Activated T-cell treated with anti-CD3 and anti-CD28 coated beads for 48 hours (primary cell): ENCODE measurements around the gene FBXO11.

ENCODE experiments used
- DNase-seq: peaks from one replicate; pipeline ENCODE4 v3.0.0-alpha.2; 2020; ENCODE audit warnings: low read depth

Gene FBXO11

DNA sequence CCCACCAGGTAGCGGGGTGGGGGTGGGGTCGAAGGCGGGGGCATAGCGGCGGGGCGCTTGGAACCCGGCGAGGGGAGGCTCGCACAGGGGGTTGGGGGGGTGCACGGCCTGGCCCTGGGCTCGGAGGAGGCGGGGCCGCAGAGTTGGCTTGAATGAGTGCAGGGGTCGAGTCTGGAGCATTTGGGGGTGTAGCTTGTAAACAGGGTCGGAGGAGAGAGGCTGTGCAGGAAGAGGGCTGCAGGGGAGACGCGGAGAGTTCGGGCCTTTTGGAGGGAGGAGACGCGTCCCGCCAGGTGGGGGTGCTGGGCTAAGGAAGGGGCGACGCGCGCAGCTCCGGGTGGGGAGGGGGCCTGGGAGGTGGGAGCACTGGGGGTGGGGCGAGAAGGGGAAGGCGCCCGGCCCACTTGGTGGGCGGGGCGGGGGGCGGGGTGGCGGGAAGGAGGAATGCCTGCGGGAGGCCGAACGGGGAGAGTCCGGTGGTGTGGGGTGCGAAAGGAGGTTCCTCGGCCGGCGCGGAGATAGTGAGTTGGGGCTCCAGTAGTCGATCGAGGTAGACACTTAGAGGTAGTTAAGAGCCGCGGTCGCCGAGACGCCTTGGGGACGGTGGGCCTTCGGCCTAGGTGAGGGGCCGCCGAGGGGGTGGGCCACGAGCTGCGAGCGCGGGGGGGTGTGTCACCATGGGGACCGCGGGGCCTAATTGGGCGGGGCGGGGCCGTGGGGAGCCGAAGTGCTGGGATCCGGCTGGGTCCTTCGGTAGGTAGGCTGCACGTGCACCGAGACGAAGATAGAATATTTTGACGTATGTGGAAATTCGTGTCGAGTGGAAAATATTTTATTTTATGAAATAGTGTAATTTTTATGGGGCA, 122.6 kb downstream of the FBXO11 start:
- DNase-seq, result peak; percentile 61

DNA sequence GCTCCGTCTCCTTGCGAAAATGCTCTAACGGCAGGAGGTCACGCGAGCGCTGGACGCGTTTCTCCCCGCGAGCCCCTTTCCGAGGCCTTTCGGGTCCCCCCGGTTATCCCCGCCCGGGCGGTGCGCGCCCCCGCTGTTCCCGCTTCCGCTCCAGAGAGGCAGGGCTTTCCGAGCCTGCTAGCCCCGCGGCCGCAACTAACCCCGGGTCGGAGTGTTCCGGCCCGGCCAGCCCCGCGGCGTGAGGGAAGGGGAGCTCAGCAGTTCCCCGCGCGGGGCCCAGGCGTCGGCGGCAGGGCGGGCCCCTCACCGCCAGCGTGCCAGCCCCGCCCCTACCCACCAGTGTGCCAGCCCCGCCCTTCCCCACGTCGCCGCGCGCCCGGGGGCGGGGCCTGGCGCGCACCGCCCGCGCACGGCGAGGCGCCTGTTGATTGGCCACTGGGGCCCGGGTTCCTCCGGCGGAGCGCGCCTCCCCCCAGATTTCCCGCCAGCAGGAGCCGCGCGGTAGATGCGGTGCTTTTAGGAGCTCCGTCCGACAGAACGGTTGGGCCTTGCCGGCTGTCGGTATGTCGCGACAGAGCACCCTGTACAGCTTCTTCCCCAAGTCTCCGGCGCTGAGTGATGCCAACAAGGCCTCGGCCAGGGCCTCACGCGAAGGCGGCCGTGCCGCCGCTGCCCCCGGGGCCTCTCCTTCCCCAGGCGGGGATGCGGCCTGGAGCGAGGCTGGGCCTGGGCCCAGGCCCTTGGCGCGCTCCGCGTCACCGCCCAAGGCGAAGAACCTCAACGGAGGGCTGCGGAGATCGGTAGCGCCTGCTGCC, 123.4 kb downstream of the FBXO11 start, which contains the start of gene MSH6:
Gene MSH6 (plus strand): TSS at position 475 of the 815 bp plus-strand sequence. CDS start 89 bp downstream, at position 564.
- peak; percentile 89 for DNase-seq

DNA sequence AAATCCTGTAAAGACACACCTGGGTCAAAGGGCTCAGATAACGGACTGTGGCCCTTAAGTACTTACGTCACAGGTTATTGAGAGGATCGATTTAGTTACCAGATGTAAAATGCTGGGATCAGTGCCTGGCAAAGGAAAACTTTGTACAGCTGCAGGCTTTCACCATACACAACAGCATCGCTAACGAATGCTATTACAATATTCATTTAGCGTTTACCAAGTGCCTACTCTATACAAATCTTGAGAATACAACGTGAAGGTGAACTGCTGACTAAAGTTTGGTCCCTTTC, 124.0 kb downstream of the FBXO11 start:
- no peak for DNase-seq

- no peak for DNase-seq
Measured at GRCh38 chr2:47779426-47779790, 126.9 kb downstream of the FBXO11 start.

- DNase-seq, result no peak
Measured at GRCh38 chr2:47778698-47779425, 127.4 kb downstream of the FBXO11 start.

GRCh38 chr2:47777277-47777937, 128.9 kb downstream of the FBXO11 start:
- no peak for DNase-seq

- no peak for DNase-seq
Measured at GRCh38 chr2:47774567-47774966, 131.7 kb downstream of the FBXO11 start.

DNA sequence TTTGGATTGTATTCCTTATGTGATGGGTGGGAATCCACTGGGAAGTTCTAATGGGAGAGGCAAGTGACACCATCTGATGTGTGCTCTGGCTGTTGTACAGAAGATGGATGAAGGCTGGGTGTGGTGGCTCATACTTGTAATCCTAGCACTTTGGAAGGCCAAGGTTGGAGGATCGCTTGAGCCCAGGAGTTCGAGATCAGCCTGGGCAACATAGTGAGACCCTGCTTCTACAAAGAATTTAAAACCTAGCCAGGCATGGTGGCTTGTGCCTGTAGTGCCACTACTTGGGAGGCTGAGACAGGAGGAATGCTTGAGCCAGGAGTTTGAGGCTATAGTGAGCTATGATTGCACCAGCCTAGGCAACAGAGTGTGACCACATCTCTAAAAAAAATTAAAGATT, 134.0 kb downstream of the FBXO11 start:
- no peak for DNase-seq

DNA sequence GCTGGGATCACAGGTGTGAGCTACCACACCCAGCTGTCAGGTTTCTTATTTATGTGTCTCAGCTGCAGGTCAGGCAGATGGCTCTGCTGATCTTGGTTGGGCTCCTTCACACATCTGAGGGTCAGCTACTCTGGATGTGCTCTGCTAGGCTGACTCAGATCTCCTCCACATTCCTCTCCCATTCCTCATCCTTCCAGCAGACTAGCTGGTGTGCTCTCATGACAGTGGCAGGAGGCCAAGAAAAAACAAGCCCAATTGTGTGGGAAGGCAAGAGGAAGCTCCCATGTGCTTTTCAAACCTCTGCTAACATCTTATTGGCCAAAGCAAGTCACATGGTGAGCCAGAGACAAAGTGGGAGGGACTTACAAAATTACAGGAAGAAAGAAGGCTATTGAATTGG, 135.1 kb downstream of the FBXO11 start:
- DNase-seq, result no peak

- no peak for DNase-seq
Measured at GRCh38 chr2:47769318-47769717, 137.0 kb downstream of the FBXO11 start.

DNA sequence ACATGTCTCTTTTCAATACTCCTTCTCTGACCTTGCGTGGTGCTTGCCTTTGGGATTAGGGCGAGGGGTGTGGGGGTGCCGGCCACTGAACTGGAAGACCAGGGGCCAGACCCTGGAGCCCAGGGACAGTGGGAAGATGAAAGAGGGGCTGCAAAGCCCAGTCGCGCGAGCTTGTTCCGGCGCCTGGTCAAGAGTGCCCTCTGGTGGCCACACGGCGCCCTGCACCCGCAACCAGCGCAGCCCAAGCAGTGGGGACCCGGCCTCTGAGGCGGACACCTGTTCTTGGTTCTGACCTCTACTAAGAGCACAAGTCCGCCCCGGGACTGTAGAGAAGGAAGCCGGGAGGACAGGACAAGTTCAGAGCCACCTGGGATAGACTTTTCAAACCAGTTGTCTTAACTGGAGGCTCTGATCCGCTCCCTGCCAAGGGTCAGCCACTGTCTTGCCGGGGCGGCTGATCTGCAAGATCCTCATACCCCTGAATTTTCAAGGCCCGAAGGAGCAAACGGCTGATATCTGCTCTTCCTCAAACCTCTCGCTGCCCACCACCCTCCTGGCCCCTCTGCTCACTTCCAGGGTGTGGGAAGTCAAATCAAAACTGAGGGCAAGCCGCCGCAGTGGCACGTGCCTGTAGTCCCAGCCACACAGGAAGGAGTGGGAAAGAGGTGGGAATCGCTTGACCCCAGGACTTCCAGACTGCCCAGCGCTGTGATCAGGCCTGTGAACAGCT, 138.3 kb downstream of the FBXO11 start:
- peak; percentile 72 for DNase-seq

- no peak for DNase-seq
Measured at GRCh38 chr2:47767497-47767844, 138.8 kb downstream of the FBXO11 start.

GRCh38 chr2:47751856-47752414, 154.4 kb downstream of the FBXO11 start:
- no peak for DNase-seq

- no peak for DNase-seq
Measured at GRCh38 chr2:47747878-47748277, 158.4 kb downstream of the FBXO11 start.

GRCh38 chr2:47744074-47744473, 162.2 kb downstream of the FBXO11 start:
- no peak for DNase-seq

DNA sequence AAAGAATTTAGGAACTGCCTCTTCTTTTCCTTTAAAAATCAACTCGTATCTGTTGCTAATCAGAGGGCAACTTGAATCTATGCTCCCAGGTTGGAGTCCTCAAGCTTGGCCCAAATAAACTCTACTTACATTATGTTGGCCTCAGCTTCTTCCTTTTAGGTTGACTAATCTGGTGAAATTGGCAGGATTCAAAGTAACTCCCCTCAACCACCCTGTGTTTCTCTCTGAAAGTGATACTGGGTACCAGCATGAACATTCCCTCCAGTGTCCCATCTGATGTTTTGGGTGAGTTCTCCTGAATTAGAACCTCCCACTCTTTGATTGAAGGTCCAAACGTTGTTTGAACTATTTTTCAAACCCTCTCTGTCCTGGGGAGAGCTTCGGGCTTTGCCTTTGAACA, 164.7 kb downstream of the FBXO11 start:
- DNase-seq, result no peak

DNA sequence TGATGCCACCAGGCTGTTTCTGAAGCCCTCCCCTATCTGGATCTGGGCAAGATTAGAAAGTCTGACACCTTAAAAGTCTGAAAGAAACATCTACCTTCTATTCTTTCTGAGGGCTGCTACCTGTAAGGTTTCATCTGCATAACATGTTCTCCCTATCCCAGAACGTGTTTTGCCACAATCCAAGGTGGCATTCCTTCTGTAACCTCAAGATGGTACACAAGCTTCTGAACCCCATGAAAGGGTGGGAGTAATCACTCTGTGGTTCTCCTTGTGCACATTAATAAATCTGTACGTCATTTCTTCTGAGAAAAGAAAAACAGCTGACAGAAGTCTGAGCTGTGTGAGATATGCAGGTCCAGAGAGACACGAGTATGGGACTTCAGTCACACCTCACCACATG, 165.2 kb downstream of the FBXO11 start:
- no peak for DNase-seq
